Measurements from ENCODE around the gene CATSPERB. TPM values are rescaled to one million over a fixed set of nuclear protein-coding genes. Genes with fewer than 3 reads are reported as not detected.

The CATSPERB gene
- polyA plus RNA-seq, 1 donor (not counting 4 experiments of a cell fraction or from before 2014, with no cell fraction given): 1.1 TPM

DNA sequence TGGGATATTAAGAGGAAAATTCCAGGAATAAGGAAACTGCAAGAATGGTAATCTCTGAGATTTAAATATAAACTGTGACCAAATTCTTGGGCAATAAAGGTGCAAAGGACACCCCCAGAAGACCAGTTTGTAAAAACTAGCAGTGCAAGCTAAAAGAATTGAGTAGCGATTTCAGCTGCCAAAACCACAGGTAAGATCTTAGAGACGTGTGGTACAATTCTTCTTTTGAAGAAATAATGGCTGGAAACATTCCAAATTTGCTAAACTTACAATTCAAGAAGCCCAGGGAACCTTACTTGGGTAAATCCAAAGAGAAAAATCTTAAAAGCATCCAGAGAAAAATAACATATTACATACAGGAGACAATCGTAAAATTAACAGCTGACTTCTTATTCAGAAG lies 12.0 kb downstream of the CATSPERB start:
- no peak overlapping the region for H3K4me2 ChIP-seq (ENCODE audit: control insufficient read depth, extremely low read depth, insufficient read depth, low read depth, low read length)
- no peak for FAIRE-seq
- H3K27ac ChIP-seq (ENCODE audit: control insufficient read depth, insufficient read depth, low read length): no peak overlapping the region
- DNase-seq (ENCODE audit: low read depth, low spot score): no peak
- H3K4me3 ChIP-seq (ENCODE audit: control insufficient read depth in 2 of 3, extremely low read depth in 1 of 3, insufficient read depth in 2 of 3, low read depth in 1 of 3, low read length in 3 of 3): no peak overlapping the region
- H3K9ac ChIP-seq (ENCODE audit: control insufficient read depth, extremely low read depth, insufficient read depth, low read length): no peak overlapping the region
- no peaks in the 10 kb centered on the region for H3K27me3 ChIP-seq (ENCODE audit: control insufficient read depth, extremely low read depth, insufficient read depth, low read length)
- dilution Hi-C loops (cut with MboI; ENCODE audit: extremely low pct_ligation_motif_present, low sequenced_read_pairs): no loop called here
- no peaks in the 10 kb centered on the region for H3K79me2 ChIP-seq (ENCODE audit: control insufficient read depth, insufficient read depth, low read length)
- H3K9me1 ChIP-seq (ENCODE audit: control insufficient read depth, extremely low read depth, insufficient read depth, low read length): no peaks in the 10 kb centered on the region
- H3K4me1 ChIP-seq (ENCODE audit: control insufficient read depth, extremely low read depth, insufficient read depth, low read length): no peaks in the 10 kb centered on the region
- H3K9me3 ChIP-seq (ENCODE audit: control insufficient read depth, low read depth, low read length): no peaks in the 10 kb centered on the region
- no peaks in the 10 kb centered on the region for H4K20me1 ChIP-seq (ENCODE audit: control insufficient read depth, extremely low read depth, insufficient read depth, low read length)
- no peak overlapping the region for H2AFZ ChIP-seq (ENCODE audit: control insufficient read depth, low read length)
- H3K36me3 ChIP-seq (ENCODE audit: control insufficient read depth in 2 of 2, extremely low read depth in 1 of 2, insufficient read depth in 2 of 2, low read length in 2 of 2): no peaks in the 10 kb centered on the region
- TF ChIP-seq EZH2 (IDR thresholded peaks at IDR 0.05; ENCODE audit: low read length): no peak
- TF ChIP-seq, protein P1, sequence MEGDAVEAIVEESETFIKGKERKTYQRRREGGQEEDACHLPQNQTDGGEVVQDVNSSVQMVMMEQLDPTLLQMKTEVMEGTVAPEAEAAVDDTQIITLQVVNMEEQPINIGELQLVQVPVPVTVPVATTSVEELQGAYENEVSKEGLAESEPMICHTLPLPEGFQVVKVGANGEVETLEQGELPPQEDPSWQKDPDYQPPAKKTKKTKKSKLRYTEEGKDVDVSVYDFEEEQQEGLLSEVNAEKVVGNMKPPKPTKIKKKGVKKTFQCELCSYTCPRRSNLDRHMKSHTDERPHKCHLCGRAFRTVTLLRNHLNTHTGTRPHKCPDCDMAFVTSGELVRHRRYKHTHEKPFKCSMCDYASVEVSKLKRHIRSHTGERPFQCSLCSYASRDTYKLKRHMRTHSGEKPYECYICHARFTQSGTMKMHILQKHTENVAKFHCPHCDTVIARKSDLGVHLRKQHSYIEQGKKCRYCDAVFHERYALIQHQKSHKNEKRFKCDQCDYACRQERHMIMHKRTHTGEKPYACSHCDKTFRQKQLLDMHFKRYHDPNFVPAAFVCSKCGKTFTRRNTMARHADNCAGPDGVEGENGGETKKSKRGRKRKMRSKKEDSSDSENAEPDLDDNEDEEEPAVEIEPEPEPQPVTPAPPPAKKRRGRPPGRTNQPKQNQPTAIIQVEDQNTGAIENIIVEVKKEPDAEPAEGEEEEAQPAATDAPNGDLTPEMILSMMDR (optimal IDR thresholded peaks at IDR 0.05 in 1 of 3, IDR thresholded peaks at IDR 0.05 in 1 of 3, conservative IDR thresholded peaks at IDR 0.05 in 1 of 3; ENCODE audit: extremely low read depth in 1 of 3, insufficient read depth in 2 of 3, low read length in 3 of 3): no peak

DNA sequence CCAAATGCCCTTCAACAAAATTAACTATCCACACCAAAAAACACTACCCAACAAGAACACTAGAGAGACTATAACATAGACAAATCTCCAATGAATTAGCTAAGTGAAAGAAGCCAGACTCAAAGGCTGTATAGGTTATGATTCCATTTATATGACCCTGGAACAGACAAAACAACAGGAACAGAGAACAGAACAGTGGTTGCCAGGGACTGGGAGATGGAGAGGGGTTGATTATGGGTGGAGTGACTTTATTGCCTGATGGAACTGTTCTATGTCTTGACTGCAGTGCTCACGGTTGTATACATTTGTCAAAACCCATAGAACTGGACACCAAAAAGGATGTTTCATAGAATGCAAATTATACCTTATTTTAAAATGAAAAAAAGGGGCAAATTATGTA lies 14.9 kb downstream of the CATSPERB start:
- no peak overlapping the region for H3K27ac ChIP-seq (ENCODE audit: control insufficient read depth, insufficient read depth, low read length)
- no peak overlapping the region for H3K4me2 ChIP-seq (ENCODE audit: control insufficient read depth, extremely low read depth, insufficient read depth, low read depth, low read length)
- no peak overlapping the region for H3K9ac ChIP-seq (ENCODE audit: control insufficient read depth, extremely low read depth, insufficient read depth, low read length)
- no peak overlapping the region for H3K4me3 ChIP-seq (ENCODE audit: control insufficient read depth in 2 of 3, extremely low read depth in 1 of 3, insufficient read depth in 2 of 3, low read depth in 1 of 3, low read length in 3 of 3)
- DNase-seq (ENCODE audit: low read depth, low spot score): no peak
- TF ChIP-seq EZH2 (IDR thresholded peaks at IDR 0.05; ENCODE audit: low read length): no peak
- TF ChIP-seq, protein P1 (optimal IDR thresholded peaks at IDR 0.05 in 1 of 3, IDR thresholded peaks at IDR 0.05 in 1 of 3, conservative IDR thresholded peaks at IDR 0.05 in 1 of 3; ENCODE audit: extremely low read depth in 1 of 3, insufficient read depth in 2 of 3, low read length in 3 of 3): no peak
- dilution Hi-C loops (cut with MboI; ENCODE audit: extremely low pct_ligation_motif_present, low sequenced_read_pairs): no loop called here
- H3K9me1 ChIP-seq (ENCODE audit: control insufficient read depth, extremely low read depth, insufficient read depth, low read length): no peaks in the 10 kb centered on the region
- no peak overlapping the region for H2AFZ ChIP-seq (ENCODE audit: control insufficient read depth, low read length)
- H3K27me3 ChIP-seq (ENCODE audit: control insufficient read depth, extremely low read depth, insufficient read depth, low read length): no peaks in the 10 kb centered on the region
- FAIRE-seq: no peak
- no peaks in the 10 kb centered on the region for H3K79me2 ChIP-seq (ENCODE audit: control insufficient read depth, insufficient read depth, low read length)
- H4K20me1 ChIP-seq (ENCODE audit: control insufficient read depth, extremely low read depth, insufficient read depth, low read length): no peaks in the 10 kb centered on the region
- no peaks in the 10 kb centered on the region for H3K36me3 ChIP-seq (ENCODE audit: control insufficient read depth in 2 of 2, extremely low read depth in 1 of 2, insufficient read depth in 2 of 2, low read length in 2 of 2)
- no peaks in the 10 kb centered on the region for H3K4me1 ChIP-seq (ENCODE audit: control insufficient read depth, extremely low read depth, insufficient read depth, low read length)
- no peaks in the 10 kb centered on the region for H3K9me3 ChIP-seq (ENCODE audit: control insufficient read depth, low read depth, low read length)

Data from keratinocyte (primary cell).